SHP77 (cell line): ENCODE measurements around the gene HYPK.

Experiments used
- DNase-seq, 2 experiments: peaks; one replicate each; lab custom pipeline; 2025; lab: John Stamatoyannopoulos, UW

Gene HYPK, protein sequence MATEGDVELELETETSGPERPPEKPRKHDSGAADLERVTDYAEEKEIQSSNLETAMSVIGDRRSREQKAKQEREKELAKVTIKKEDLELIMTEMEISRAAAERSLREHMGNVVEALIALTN

DNA sequence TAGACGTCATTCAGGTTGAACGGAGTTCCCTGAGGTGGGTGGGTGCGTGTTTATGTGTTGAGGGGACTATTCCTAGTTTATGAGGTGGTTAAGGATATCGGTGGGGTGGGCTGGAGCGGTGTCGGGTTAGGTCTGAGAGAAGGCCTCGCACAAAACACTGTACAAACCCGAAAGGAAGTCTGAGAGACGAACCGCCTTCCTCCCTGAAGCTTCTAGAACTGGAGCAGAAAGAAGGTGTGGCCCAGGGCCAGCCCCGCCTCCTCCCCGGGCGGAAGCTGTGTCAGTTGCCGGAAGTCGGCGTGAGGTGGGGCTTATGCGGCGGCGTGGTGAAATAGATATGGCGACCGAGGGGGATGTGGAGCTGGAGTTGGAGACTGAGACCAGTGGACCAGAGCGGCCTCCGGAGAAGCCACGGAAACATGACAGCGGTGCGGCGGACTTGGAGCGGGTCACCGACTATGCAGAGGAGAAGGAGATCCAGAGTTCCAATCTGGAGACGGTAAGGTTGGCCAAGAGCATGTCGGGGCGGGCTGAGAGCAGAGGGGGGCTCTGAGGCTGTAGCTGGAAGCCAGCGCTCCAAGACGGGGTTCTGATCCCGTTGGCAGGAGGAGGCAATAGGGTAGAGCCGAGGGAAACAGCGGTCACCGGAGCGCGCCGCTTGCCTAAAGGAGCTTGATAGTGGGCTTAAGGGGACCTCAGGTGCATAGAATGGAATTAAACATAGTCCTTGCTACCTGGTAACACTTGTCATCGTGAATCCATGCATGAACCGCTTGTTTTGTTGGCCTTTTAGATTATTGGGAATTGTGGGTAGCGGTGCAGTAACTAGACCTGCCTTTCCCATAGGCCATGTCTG lies at the start of gene HYPK:
Gene HYPK, plus strand, starts transcription at position 314 of the 856 bp plus-strand sequence. Its CDS starts 24 bp downstream, at position 338.
- peak; percentile 79 to 85 for DNase-seq

- no peak for DNase-seq
Measured at GRCh38 chr15:43751885-43752284, 48.5 kb upstream of the HYPK start.

- no peak for DNase-seq
Measured at GRCh38 chr15:43762824-43763223, 37.6 kb upstream of the HYPK start.

DNA sequence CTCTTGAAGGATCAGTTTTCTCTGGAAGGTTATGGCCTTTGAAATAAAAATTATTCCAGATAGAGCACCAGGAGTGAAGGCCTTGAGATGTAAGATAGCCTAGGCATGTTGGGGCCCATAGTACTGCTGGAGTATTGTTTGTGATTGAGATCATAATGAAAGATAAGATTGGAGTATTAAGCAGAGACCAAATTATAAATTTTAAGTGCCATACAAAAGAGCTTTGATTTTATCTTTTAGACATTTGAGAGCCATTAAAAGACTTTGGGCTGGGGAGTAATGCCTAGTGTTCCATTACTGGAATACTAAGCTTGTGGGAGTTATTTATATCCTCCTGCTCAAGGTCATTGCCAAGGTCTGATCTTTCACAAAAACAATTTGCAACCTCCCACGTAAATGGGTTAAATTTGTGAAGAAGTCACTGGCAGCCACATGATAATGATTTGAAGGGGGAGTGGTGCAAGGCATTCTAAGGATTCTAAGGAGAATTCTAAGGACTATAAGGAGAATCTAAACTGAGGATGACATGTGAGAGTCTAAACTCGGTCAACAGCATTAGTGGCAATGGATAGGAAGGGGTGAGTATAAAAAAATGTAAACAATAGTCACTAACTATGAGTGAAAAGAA lies 36.5 kb upstream of the HYPK start:
- DNase-seq: no peak

DNA sequence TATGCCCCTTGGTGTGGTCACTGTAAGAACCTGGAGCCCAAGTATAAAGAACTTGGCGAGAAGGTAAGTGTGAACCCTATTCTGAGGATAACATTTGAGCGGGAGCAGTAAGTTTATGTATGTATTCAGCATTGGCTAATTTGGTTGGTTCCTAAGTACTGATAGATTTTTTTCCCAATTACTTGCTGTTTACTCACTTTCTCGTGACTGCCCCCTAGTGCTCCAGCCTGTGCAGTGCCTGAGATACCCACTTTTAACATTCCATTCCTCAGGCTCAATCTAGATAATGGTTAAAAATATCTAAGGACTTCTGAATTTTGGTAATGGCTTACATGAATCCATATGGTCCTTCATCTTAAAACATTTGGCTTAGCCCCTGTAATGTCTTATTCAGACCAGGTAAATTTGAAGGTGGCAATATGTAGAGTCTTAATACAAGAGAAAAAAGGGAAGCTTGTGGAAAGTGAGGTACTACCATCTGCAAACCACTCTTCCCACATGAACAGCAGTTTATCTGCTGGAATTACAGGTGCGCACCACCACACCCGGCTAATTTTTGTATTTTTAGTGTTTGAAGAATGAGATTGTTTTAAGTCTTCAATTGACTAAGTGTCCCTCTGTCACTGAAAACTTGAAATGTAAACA lies 30.7 kb upstream of the HYPK start:
- peak; percentile 19 to 53 for DNase-seq

DNA sequence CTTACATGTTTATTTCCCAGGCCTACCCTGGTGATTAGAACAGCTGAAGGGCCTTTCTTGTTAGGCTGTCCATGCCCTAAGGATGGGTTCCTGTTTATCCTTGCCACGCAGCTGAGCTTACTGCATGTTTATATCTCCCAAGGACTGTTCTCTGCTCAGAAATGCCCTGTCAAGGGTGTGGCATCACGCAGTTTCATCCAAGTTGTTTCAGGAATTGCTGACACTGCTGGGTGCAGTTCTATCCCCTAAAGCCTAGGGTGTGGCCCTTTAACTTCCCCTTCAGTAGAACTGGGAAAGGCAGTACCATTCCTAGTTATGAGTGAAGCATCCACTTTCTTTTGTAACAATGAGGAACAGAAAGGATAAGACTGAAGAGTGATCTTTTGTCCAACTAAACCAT lies 28.6 kb upstream of the HYPK start:
- DNase-seq: no peak

- no peak for DNase-seq
Measured at GRCh38 chr15:43772624-43773023, 27.8 kb upstream of the HYPK start.

GRCh38 chr15:43774062-43774461 lies 26.3 kb upstream of the HYPK start:
- DNase-seq: no peak

DNA sequence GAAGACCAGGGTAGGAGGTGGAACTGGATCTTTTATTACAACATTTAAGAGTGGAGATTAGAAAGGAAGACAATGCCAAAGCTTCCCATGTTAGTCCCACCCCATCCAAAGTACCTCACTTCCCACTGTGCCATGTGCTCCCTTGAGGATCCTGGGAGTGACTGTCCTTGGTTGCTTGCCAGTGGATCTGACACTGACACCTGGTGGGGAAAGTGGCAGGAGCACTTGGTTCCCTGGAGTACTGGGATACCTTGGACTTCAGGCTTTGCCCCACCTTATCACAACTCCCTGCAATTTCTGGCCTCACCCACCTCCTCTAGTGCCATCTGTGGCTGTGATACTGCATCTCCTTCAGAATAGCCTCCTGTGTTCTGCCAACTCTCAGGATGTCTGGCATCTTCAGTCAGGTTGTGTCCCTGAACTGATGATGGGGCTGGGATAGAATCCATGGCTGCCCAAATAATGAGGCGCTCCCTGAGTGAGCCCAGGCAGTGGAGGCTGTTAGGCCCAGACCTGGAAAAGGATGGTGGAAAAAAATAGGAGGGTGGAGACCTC lies 24.9 kb upstream of the HYPK start:
- DNase-seq: peak; percentile 59 to 77

GRCh38 chr15:43776101-43776717 lies 24.2 kb upstream of the HYPK start:
- DNase-seq: peak in 1 of 2 experiments; percentile 20

DNA sequence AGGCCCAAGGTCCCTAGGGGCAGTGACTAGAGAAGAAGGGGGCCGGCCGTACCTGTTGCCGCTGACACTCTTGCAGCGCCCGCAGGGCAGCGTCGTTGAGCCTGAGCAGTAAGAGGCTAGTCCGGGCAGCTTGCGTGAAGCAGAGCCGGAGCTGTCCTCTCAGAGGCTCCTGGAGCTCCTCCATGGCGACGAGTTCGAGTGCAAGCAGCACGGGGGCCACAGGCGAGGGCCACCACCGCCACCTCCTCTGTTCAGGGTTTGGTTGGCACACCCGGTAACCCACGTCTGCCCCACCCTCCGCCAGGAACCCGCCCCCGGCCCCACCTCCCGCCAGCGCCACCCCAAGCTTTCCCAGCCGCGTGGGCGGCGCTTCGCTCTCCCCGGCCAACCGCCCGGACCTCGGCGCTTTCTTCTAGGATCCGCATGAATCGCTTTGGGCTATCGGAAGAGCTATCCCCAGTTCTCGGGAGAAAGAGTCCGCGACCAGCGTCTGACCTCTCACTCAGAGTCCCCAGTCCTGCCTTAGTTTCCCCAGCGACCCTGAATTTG lies 23.6 kb upstream of the HYPK start, which contains the start of gene ELL3:
Gene ELL3, minus strand, starts transcription at position 249 of the 549 bp plus-strand sequence. Its CDS starts 65 bp downstream, at position 184.
- DNase-seq: peak; percentile 54 to 83

DNA sequence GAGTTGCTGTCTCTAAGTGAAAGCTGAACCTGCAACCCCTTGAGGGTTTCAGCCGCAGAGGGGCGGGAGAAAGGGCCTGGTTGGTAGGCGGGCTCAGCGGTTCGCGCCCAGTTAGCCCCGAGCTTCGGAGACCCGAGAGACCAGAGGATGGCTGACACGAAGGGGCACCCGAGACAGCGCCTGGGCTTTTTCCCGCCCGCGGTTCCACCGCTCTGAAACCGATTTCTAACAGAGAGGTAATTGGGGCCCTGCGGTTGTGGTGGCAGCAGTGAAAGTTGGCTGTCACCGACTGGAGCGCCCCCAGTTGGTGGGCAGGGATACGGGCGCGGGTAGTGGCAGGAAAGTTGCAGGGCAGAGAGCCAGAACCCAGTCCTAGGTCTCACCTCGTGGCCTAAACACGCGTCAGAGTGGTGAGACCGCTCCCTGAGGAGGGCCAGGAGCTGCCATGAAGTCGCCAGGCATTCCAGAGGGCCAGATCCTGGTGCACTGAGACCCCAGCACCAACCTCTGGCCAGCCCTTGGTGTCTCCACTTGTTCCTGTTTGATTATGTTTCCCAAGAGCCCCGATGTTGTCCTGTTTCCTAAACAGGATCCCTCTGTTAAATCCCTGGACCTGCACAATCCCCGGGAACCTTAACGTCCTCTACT lies 23.0 kb upstream of the HYPK start:
- peak; percentile 82 to 86 for DNase-seq

- no peak for DNase-seq
Measured at GRCh38 chr15:43779016-43779415, 21.4 kb upstream of the HYPK start.

- no peak for DNase-seq
Measured at GRCh38 chr15:43789409-43789808, 11.0 kb upstream of the HYPK start.

- peak; percentile 98 for DNase-seq
Measured at GRCh38 chr15:43791993-43792760, 8.2 kb upstream of the HYPK start, which contains the start of gene SERF2. SERF2 (plus strand) TSS chr15:43792320; CDS start chr15:43792377, 57 bp downstream.

DNA sequence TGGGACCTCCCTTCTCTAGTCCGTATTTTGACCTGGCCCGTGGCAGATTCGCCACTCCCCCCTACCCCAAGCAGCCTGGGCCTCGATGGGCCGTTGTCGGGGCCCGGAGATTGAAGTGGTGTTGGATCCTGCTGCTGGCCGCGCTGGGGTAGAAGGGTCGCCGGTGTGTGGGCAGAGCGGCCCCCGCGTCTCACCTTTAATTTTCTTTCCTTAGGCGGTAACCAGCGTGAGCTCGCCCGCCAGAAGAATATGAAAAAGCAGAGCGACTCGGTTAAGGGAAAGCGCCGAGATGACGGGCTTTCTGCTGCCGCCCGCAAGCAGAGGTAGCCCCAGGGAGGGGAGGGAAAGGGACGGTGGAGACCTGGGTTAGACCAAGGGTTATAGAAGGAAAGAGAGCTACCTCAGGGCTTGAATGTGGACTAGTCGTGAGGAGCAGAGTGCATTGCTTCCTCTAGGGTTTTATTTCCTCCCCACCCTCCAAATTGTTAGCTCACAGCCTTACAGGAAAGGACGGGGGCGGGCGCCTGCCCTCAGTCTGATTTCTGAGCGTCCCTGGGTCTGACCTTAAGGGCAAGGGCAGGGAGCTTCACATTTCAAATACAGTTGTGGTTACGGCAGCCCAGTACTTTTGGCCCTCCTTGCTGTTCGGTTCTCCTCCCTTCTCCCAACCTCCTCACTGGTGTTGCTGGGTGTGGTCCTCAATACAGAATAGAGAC lies 7.5 kb upstream of the HYPK start:
- no peak for DNase-seq

- DNase-seq: no peak
Measured at GRCh38 chr15:43793647-43794046, 6.8 kb upstream of the HYPK start.

DNA sequence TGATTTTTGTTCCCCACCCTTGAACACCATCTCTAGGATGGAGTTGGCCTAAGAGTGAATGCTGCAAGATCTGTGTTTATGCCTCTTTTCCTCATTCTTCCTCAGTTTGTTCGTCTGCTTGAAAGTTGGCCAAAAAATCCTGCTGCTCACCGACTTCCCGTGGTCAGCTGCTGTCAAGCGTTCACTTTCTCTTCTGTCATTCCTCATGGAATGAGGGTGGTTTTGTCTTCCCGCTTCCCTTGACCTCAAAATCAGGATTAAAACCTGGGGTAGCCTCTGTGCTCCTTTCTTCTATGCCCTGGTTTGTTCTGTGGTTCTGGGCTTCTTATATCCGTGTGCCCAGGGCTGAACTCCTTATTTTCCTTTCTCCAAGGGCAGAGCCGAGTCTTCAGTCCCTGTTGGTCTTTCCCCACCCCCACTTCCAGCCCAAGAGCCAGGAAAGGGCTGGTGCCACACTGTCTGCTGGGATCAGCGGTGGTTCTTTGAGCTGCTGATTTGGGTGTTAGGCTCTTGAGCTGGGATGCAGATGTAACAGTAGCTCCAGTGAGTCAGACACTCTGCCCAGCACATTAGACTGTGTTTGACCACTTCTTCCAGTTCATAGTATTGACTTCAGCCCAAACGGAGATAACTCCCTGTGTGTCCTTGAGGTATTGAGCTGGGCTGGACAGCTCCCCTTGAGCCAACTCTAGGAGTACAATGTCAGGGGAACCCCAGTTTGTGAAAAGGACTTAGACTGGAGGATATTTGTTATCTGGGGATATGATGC lies 5.9 kb upstream of the HYPK start:
- no peak for DNase-seq

- no peak for DNase-seq
Measured at GRCh38 chr15:43795197-43795596, 5.2 kb upstream of the HYPK start.
